Hematopoietic multipotent progenitor cell treated with erythropoietin and hydrocortisone succinate and interleukin-3 and kit ligand, for 17 days (in vitro differentiated cells): Measurements from ENCODE around the gene HARBI1.

ENCODE experiments used
- DNase-seq: peaks from one replicate; pipeline ENCODE4 v3.0.0-alpha.2; 2015; ENCODE audit warnings: low spot score

HARBI1 gene

DNA sequence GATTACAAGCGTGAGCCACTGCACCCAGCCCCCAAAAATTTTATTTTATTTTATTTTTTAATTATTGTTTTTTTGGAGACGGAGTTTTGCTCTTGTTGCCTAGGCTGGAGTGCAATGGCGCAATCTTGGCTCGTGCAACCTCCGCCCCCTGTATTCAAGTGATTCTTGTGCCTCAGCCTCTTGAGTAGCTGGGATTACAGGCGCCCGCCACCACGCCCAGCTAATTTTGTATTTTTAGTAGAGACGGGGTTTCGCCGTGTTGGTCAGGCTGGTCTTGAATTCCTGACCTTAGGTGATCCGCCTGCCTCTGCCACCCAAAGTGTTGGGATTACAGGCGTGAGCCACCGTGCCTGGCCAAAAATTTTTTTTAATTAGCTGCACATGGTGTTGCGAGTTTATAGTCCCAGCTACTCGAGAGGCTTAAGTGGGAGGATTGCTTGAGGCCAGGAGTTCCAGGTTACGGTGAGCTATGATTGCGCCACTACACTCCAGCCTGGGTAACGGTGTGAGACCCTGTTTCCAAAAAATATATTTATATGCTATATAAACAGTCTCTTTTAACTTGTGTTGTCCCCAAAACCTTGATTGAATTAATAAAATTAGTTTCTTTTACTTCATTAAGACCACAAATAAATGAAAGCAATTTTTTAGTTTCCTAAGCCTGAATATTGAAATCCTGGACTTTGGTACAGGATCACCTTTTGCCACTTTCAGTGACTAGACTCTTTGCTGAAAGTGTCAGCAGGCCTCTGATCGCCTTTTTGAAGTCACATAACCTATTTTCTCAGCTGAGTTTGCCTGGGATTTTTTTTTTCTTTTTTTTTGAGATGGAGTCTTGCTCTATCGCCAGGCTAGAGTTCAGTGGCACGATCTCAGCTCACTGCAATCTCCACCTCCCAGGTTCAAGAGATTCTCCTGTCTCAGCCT, 16.5 kb upstream of the HARBI1 start:
- no peak for DNase-seq

GRCh38 chr11:46632502-46632901, 15.5 kb upstream of the HARBI1 start:
- no peak for DNase-seq

- DNase-seq, result no peak
These were observed 14.6 kb upstream of the HARBI1 start for GRCh38 chr11:46631676-46632075.

- no peak for DNase-seq
These were observed 13.2 kb upstream of the HARBI1 start for GRCh38 chr11:46630237-46630636.

DNA sequence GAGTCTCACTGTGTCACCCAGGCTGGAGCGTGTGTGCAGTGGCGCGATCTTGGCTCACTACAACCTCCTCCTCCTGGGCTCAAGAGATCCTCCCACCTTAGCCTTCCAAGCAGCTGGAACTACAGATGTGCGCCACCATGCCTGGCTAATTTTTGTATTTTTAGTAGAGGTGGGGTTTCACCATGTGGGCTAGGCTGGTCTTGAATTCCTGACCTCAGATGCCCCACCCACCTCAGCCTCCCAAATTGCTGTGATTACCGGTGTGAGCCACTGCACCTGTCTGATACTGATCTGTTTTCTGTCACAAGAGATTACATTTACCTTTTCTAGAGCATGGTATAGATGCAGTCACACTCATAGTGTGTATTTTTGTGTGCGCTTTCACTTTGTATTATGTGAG, 11.9 kb upstream of the HARBI1 start:
- no peak for DNase-seq

DNA sequence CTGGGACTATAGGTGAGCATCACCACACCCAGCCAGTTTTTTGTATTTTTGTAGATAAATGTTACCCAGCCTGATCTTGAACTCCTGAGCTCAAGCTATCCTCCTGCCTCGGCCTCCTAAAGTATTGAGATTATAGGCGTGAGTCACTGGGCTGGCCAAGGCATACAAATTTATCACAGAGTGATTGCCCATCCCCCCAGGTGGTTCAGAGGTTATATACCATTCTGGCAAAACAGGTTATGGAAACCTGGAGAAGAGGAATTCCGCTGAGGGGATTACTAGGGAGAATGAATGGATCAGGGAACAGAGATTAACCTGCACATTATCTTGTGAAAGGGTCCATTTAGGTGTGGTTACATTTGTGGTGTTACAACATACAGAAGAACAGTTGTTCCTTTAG, 8.4 kb upstream of the HARBI1 start:
- no peak for DNase-seq

DNA sequence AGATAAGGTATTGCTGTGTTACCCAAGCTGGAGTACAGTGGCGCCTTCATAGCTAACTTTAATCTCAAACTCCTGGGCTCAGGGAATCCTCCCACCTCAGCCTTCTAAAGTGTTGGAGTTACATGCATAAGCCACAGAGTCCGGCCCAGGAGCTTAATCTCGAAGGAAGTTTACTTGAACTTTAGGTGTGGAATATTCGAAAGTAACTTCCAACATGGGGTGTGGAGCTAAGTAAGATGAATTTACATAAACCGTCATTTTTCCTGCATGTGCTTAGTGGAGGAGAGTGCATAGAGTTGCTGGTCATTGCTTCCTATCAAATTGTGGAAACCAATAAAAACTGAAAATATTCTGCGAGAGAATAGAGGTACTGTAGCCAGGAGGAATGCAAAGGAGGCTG, 1.8 kb upstream of the HARBI1 start:
- DNase-seq, result peak; percentile 22

DNA sequence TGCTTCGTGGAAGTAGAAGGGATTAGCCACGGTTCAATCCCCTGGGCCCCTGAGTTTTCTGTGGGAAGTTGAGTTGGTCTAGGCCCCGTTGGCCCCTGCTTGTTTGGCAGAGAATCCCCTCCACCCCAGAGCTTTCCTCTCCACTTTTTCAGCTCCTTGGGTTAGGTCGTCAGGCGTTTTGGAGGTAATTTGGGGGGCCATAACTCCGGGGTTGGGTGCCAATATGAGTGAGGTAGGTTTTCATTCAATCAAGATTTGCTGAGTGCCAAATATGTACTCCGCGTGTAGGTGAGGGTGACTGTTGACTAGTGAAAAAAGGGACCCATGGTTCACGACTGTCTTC, 916 bp upstream of the HARBI1 start:
- DNase-seq, result no peak

DNA sequence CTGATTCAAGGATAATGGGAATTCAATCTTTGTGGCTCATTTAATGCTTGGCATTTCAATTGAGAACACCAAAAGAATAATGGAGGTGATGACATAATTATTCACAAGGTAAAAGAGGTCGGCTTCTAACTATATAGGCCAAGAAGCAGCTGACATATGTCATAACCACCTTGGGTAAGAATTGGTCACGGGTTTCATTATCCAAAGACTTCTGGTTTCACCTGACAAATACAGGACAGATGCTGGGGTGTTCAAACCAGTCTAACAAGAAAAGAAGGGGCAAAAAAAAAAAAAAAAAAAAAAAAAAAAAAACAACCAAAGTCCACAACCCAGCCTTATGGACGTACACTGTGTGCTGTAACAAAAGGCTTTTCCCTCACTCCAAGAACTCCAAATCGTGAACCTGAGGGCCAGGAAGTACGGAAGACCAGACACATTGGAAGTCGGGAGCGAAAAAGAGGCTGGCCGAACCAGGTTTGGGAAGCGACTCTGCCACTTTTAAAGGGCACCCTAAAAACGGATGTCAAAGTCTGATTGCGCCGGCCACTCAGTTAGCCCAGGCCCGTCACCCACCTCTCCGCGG, 385 bp downstream of the HARBI1 start:
- no peak for DNase-seq

DNA sequence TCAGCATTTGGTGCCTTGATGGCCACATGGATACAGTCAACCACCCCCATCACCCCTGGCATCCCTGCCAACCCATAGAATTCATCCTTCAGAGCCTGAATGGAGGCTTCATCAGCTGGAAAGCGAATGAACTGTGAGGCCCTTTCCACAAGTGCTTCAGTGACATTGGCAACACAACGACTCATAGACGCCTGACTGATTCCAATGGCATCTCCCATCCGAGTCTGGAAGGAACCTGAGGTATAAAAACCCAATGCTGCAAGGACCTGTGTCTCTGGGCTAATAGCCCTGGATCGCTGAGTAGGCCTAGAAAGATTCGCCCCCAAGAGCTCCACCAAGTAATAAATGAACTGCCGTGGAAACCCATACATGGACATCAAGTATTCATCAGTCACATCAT, 1.3 kb downstream of the HARBI1 start:
- no peak for DNase-seq

GRCh38 chr11:46612326-46612725, 4.7 kb downstream of the HARBI1 start:
- DNase-seq, result no peak

- peak; percentile 90 for DNase-seq
These were observed 5.3 kb downstream of the HARBI1 start for GRCh38 chr11:46611526-46612304.

DNA sequence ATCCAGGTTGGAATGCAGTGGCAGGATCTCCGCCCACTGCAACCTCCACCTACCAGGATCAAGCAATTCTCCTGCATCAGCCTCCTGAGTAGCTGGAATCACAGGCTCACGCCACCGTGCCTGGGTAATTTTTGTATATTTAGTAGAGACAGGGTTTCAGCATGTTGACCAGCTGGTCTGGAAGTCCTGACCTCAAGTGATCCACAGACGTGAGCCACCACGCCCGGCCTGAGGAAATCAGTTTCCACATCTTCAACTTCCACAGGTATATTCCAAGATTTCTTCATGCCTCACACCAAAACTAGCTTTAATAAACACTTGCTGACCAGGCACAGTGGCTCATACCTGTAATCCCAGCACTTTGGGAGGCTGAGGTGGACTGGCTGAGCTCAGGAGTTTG, 7.6 kb downstream of the HARBI1 start:
- no peak for DNase-seq

DNA sequence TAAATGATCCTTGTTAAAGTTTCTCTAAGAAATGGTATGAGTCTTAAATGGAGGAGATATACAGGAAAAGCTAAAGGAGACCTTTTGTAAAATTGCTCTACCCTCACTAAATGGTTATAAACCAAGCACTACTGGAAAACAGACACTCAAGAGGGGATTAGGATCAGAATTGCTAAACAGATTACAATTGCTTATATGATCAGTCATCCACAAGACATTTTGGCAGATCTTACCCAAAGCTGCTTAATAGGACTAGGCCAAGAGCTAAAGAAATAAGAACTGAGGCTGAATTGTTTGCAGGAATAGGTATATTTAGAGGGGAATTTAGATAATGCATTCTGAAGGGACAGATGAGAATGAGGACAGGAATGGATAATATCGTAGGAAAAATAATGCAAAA, 9.5 kb downstream of the HARBI1 start:
- DNase-seq, result no peak

DNA sequence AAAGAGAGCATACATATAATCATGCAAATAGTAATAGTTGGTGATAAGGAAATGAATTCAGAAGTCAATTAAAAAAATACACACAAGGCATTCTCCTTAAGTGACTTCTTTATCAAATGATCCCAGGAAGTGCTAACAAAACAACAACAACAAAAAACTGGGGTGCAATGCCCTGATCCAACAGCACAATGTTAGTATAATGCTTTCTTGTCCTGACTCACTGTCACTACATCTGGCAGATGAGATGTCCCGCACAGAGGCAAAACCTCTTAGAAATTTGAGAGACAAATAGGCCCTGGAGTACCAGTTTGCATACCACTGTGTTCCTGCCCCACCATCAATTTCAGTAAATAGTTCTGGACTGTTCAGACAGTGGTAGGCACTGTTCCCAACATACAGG, 12.2 kb downstream of the HARBI1 start:
- DNase-seq, result peak; percentile 68

DNA sequence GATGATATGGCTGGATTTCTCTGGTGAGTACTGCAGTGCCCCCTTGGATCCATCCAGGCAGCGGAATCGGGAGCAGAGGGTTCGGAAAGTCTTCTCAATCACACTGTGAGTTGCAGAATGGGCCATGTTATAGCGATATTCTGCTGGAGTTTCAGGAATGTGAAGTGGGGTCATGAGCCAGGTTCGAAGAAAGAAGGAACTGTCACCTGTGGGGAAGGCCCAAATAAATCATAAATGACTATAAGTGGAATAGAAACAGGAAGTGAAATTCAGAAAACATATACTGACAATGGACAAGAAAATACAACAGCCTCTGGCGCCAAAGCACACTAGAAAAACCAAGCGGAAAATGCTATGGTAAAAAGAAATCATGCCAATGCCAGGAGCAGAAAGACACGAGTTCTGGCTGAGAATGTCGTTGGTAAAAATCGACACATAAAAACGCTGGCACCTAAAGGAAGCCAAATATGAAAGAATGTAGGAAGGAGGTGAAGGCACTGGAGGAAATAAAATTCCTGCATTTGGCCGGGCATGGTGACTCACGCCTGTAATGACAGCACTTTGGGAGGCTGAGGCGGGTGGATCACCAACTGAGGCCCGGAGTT, 13.2 kb downstream of the HARBI1 start:
- DNase-seq, result no peak

GRCh38 chr11:46601129-46601528, 15.9 kb downstream of the HARBI1 start:
- no peak for DNase-seq

- peak; percentile 58 for DNase-seq
These were observed 16.6 kb downstream of the HARBI1 start for GRCh38 chr11:46600194-46600960.

DNA sequence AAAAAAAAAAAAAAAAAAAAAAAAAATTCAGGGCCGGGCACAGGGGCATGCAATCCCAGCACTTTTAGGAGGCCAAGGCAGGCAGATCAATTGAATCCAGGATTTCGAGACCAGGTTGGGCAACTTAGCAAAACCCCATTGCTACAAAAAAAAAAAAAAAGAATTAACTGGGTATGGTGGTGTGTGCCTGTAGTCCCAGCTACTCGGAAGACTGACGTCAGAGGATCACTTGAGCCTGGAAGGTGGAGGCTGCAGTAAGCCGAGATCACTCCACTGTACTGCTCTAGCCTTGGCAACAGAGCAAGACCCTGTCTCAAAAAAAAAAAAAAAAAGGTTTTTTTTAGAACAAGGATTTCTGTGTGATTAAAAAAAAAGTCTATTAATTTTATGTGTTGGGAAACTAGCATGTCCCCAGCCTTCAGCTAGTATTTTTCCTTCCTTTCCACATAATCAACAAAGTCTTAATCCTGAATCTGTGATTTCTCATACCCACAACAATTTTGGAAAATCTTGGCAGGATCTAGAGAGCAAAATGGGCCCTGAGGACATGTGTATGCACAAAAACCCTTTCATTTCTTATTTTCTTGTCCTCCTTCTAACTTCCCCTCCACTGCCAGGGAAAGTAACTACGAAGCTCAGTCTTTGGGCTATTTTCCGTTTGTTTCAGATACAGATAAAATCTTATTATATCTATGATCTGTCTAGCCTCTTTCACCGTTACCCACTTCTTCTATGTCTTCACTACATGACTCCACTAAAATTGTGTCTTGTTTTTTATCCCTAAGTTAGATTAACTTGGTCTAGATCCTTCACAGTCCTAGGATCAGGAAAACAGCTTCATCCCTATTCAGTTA, 17.5 kb downstream of the HARBI1 start:
- no peak for DNase-seq

- peak; percentile 74 for DNase-seq
These were observed 19.3 kb downstream of the HARBI1 start for GRCh38 chr11:46597609-46598219.
